HG02623 (cell line): ENCODE data around the gene S100A9.

Experiments used
- ATAC-seq: cut with Tn5 transposase; IDR thresholded peaks from one replicate; pipeline ENCODE4 v1.9.1; 2021; ENCODE audit warnings: moderate library complexity; ENCODE audit not compliant: unreplicated experiment

The S100A9 gene

DNA sequence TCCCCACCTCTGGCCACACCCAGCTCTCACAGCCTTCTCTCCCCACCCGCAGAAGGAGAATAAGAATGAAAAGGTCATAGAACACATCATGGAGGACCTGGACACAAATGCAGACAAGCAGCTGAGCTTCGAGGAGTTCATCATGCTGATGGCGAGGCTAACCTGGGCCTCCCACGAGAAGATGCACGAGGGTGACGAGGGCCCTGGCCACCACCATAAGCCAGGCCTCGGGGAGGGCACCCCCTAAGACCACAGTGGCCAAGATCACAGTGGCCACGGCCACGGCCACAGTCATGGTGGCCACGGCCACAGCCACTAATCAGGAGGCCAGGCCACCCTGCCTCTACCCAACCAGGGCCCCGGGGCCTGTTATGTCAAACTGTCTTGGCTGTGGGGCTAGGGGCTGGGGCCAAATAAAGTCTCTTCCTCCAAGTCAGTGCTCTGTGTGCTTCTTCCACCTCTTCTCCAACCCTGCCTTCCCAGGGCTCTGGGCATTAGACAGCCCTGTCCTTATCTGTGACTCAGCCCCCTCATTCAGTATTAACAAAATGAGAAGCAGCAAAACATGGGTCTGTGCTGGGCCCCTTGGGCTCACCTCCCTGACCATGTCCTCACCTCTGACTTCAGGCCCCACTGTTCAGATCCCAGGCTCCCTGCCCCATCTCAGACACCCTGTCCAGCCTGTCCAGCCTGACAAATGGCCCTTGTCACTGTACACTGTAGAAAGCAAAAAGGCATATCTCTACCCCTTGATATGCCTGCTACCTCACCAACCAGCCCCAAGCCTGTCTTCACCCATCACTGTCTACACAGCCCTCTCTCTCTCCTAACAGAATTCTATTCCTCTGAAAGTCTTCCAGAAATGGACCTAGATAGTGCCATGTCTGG is 3.2 kb downstream of the S100A9 start:
- ATAC-seq = no peak

DNA sequence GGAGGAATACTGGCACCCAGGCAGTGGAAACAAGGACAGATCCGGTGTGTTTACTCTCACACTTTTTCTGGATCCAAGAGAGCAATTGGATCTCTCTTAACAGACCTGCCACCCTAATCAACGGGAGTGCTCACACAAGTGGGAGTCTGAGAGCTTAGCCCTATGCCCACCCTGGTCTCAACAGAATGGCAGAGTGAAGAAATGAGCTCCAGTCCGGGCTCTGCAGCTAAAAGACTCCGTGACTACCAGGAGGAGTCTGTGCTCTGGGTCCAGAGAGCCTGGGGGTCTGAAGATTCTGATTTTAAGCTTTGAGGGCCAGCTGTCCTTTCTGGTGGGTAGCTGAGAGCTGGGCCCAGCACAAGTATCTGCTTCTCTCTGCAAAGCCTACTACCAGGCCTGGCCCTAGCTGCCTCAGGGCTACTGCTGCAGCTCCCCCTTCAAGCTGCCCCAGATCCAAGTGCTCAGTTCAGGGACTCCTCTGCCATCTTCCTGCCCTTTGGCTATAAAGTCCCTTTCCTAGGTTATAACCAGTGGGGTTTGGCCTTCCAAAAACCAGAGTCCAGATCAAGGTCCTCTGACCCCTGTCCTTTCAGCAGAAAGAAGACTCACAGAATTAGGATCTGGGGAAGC is 3.9 kb downstream of the S100A9 start:
- no peak for ATAC-seq

DNA sequence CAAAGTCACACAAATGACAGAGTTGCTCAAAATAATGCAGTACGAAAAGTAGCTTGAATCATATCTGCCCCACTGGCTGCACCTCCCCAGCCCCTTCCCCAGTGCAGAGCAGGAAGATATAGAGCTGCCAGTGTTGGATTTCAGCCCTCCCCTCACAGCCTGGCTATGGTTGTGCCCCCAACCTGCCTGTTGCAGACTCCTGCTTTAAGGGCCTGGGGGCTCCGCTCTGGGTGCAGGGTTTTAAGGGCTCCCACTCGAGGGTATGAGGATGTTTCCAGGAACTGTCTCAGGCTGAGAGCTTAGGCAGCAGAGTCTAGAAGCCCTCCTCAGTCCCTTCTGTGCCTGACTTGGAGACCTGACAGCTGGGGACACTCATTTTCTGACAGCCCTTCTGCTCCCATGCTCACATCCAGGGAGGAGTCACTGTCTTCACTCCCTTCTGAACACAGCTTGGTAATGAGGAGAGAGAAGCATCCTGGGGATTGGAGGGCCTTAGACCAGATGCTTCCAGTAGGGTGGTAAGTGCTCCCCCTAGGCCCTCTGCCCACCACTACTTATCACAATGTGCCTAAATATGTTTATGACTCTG is 4.6 kb downstream of the S100A9 start:
- no peak for ATAC-seq

DNA sequence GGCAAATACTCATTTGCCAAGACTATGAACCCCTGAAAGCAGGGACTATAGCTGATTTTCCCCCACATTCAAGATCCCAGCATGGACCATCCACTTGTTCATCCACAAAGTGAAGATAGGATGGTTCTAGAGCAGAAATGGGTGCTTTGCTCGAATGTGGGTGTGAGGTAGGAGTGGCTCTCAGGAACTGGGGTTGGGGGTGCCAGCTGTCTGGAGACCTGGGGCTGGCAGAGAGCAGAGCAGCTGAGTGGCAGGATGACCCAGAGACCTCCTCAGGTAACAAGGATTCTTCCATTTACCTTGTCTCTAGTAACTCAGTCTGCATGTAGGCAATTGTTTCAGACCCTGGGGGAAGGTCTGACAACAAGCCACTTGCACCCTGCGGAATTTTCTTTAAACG is 6.0 kb downstream of the S100A9 start:
- ATAC-seq = no peak

DNA sequence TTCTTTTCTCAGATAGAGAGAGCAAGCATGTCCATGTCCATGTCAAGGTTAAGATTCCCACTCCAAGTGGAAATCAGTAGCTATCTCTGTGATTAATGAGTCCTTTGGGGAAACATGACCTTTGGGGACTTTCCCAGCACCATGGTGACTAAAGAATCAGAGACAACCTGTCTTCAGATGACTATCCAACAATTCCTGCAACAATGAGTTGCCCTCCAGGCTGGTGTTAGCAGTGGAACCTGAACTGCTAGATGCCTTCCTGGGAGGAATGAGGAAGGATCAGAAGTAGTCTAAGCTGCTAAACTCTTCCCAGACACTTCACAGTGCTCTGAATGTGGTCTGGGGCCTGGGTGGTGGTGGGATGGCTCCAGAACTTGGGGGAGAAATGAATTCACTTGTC is 6.5 kb downstream of the S100A9 start:
- ATAC-seq = no peak

DNA sequence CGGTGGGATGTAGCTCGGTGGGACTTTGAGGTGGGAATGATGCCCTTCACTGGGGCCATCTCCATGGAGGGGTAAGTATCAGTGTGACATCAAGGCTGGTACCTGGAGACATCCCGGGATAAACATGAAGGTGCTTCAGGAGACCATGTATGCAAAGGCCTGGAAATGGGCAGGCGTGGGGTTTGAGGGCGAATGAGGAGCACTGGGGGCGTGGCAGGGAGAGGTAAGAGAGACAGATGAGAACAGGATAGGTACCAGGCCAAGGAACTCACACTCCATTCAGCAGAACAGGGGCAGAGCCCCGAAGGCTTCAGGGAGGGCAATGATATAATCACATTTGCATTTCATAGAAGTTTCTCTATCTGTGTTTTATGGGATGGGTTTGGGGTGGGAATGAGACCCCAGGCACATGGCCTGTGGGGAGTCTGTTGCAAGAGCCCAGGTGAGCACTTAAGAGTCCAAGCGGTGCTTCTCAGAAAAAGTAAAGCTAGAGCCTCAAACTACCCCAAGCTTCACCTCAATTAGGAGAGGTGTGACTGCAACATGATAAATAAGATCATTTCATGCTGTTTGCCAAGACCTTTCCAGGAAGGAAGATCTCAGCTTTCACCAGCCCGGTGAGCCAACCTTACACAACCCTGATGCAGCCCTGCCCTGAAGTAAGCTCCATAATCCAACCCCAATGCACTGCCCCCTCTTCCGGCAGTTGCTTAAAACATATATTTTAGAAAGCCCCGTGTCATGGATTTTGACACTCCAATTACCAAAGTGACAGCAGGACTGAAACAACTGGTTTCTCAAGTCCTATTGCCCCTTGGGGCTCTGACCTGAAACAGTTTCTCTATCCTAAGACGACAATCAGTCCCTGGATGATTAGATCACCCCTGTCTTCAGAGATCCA is 7.4 kb downstream of the S100A9 start:
- ATAC-seq = no peak

DNA sequence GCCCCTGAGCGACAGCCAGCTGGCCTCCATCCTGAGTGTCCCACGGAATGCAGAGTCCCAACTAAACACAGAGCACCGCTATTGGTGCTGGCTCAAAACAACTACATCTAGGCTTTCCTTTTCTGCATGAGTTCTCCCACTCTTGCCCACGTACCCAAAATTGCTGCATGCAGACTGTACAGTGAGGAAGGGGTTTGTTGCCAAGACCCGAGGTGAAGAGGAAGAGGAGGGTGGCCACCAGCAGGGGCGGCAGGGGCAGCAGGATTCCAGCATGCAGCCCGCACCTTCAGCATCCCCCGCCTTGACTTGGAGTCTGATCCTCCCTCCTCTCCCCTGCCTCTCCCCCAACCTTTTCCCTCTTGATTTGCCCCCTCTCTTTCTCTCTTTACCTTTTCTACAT is 8.0 kb downstream of the S100A9 start:
- ATAC-seq = no peak

DNA sequence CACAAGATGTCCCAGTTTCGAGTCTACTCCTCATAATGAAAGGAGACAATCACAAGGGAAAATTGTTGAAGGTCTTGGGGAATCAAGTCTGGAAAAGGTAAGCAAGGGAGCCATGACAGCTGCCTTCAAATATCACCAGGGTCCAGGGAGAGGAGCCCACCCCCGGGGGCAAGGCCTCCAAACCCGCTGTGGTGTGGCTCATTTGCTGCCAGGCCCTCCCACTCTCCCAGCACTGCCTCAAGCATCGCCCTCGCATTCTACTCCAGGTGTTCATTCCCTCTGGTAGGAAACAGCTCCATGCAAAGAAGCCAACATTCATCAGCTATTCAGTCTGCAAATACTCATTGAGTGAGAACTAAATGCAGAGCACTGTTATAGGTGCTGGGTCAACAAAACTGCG is 8.6 kb downstream of the S100A9 start:
- ATAC-seq = no peak

DNA sequence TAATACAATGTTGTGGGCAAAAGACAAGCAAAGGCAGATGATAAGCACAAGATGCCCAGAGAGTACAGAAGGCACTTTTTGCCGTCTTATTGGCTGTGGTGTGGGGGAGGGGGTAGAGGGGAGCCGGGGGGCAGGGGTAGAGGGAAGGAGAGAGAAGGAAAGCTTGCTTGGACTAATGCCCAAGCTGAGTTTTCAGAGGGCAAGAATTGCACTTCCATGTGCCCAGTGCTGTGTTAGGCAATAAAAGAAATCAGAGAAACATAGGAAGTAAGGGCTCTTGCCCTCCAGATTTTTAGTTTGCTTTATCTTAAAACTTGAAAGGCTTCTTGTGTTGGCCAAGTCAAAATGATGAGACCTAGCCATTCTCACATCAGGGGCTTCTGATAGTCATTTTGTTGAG is 9.4 kb downstream of the S100A9 start:
- ATAC-seq = no peak

DNA sequence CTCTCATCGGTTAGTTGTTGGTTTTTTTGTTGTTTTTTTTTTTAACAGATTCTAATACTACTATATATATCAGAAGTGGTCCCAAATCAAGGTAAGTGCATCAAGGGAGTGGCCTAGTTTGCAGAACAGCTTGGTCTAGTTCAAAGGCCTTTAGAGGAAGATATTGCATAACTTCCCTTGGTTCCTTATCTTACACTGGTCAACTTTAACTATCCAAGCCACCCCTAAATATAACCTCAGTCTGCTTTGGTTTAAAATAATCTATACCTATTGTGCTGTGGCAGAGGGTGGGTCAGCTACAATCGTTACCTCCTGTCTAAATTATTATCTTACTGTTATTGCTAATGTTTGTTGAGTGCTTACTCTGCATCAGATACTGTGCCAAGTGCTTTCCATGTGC is 10.8 kb downstream of the S100A9 start:
- ATAC-seq = no peak

DNA sequence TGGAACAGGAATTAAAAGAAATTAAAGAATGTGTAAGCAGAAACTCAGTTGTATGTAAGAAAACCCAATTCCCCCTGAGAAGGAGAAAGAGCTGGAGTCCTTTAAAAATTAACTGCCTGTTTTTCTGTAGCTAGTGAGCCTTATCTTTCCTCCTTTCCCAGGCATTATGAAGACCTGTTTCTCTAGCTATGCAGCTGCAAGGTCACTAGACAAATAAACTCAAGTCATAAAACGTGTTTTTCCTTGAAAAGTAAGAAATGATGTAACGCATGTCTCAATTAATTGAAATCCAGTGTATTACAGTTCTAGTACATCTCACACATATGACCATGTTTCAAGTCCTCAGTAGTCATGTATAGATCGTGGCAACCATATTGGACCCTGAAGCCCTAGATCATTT is 12.5 kb downstream of the S100A9 start:
- no peak for ATAC-seq

DNA sequence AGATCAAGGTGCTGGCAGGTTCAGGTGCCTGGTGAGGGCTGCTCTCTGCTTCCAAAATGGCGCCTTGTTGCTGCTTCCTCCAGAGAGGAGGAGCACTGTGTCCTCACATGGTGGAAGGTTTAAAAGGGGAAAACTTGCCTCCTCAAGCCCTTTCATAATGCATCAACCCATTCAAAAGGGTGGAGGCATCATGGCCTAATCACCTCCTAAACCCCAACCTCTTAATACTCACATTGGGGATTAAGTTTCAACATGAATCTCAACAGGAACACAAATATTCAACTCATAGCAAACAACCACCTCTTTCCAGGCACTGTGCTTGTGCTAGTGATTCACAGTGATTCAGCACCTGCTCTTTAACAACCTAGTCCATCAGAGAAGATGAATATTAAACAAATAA is 13.6 kb downstream of the S100A9 start:
- no peak for ATAC-seq

DNA sequence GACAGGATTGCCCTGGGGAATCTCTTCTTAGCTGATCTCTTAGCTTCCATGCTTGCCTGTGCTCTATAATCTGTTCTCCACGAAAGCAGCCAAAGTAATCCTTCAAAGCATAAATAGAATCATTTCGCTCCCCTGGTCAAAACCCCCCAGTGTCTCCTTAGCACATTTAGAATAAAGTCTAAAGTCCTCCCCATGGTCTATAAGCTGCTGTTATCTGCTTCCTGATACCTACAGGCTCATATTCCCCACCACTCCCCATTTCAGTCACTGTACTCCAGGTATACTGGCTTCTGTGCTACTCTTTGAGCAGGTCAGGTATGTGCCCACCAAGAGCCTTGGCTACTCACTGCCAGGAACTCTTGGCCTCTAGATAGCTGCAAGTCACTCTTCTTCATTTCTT is 14.9 kb downstream of the S100A9 start:
- ATAC-seq = no peak

DNA sequence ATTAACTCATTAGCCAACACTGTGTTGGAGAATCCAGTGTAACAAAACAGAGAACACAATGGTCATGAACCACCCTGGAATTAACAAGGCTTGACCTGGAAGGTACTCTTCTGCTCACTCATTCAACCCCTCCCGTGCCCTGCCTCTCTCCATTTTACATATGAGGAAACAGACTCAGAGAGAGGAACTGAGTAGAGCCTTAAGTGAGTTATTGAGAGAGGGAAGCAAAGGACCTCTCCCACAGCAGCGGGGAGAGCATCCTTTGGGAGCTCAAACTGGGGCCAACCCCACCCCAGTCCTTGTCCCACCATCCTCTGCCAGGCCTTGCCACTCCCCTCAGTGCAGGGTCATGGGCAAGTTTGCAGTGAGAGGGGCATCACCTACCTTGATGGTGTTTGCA is 16.4 kb downstream of the S100A9 start:
- no peak for ATAC-seq

DNA sequence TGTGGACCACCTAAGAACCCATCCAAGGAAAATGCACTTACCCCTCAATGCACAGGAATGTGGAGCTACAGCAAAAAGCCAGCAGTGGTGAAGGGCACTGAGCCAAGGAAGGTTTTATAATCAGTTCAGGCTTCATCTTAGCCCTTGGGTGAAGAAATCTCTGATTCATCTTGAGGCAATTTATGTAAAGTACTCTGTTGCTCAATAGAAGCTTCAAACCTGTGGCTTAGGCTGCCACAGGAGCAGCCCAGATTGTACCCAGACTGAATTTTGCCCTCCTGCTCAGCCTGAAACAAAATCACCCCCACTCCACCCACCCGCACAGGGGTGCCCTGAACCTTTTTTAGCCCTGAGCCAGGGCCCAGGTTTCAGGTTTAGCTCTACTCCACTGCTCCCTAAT is 17.9 kb downstream of the S100A9 start, which contains the start of gene S100A12:
Gene S100A12 (minus strand): TSS at position 111 of the 400 bp plus-strand sequence. CDS start 1,029 bp downstream, outside the sequence.
- no peak for ATAC-seq

DNA sequence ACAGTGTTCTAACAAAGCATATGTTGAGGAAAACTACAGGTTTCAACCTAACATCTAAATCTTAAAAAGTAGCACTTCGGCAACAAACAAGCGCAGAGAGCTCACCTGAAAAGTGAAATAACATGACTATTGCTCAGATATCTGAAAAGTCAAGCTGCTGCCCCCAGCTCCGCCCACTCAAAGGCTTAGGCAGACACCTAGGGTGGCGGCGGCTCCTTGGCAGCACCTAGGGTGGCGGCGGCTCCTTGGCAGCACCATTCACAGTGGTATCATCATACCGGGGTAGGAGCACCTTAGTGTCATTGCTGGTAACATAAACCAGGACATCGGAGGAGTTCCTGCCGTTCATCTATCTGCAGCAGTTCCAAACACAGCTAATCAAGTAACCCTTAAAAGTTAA is 21.9 kb downstream of the S100A9 start:
- no peak for ATAC-seq

DNA sequence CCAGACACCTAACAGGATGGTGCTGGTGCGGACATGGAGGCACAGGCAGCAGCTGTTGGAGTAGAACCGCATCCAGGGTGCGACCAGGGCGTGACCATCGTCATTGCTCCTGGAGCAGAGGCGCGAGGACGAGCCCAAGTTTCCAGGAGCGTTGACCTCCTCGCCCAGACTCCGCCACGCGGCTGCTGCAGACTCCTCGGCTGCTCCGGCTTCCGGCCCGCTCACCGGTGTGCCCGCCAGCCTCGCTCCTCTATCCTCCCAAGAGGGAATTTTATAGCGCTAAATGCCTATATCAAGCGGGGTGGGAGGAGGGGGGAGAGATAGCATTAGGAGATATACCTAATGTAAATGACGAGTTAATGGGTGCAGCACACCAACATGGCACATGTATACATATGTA is 23.1 kb downstream of the S100A9 start:
- no peak for ATAC-seq

DNA sequence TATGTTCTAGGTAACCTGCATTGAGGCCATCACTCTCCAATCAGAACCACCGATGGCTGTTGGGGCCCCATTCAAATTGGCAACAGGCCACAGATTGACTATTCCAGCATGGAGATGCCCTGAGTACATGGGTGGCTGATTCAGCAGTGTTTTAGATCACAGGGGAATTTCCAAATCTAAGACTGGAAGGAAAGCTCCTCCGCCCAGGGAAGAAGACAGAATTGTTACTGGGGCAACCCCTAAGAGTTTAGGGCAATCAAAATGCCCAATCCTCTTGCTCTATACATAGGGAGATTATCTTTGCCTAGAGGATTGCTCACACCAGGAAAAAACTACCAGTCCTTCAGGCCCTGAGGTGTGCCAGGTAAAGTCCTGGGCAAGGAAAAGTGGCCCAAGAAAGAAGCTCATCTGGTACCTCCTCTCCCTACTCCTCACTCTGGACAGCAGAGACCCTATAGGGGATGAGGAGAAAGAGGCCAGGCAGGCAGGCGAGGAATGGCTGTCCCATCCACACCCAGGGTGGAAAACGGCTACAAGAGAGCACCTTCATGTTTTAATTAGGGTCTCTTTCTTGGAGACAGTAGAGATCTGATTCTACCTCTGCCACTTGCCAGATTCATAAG is 27.4 kb downstream of the S100A9 start:
- no peak for ATAC-seq

DNA sequence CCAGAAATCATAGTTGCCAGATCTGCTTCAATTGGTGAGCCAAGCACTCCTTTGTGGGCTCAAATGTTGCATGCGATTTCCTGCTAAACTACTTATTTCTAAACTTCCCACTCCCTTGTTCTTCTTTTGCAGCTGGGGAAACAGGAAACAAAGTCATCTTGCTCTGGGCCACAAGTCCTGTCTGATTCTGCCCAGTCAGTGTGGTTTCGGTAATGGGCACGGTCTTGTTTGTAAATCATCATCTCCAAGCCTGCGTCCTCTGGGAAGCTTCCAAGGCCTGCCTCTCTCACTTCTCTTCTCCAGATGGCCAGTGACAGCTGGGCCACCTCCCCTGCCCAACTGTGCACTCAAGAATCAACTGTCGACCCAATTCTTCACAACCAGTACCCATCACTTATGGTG is 28.8 kb downstream of the S100A9 start:
- no peak for ATAC-seq

DNA sequence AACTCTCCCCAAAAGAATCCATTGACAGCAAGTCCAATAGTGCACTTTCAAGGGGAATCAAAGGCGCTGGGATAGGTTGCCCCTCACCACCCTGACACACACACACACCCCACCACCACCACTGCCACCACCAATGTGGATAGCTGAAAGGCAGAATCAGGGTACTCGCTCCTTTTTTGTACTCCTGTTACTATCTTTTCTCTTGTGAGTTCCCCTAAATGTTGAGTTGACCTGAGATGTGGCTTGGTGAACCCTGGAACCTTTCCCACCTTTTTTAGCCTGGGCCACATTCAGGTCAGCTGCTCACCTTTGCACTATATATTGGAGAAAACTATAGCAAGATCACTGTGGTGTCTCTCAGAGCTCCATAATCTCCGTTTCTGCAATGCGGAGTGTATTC is 29.3 kb downstream of the S100A9 start:
- ATAC-seq = no peak

DNA sequence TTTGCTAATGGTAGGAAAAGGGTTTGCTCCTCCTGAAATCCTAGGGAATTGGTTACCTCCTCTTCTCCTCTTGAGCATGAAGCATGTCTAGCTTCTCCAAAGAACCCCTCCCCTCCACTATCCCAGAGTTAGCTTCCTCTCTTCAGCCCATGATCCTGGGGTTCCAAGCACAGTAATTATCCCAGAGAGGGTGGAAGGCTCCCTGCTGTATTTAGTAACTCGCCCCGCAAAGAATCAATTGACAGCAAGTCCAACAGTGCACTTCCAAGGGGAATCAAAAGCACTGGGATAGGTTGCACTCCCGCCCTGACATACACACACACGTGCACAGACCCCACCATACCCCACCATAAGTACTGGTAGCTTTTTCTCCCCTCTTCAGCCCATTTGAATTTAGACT is 30.1 kb downstream of the S100A9 start:
- no peak for ATAC-seq
